Glutamatergic neuron (in vitro differentiated cells): Measurements from ENCODE around the gene SVOP. TPM values are rescaled to one million over a fixed set of nuclear protein-coding genes. Genes with fewer than 3 reads are reported as not detected.

Experiments
- DNase-seq: peaks from one replicate; pipeline ENCODE4 v3.0.0; 2022
- H3K27ac Mint-ChIP-seq: one replicate; pipeline ENCODE4 v1.8.0; 2020; ENCODE audit warnings: mild to moderate bottlenecking, mixed read lengths, inconsistent platforms; ENCODE audit not compliant: unreplicated experiment
- H3K27me3 Mint-ChIP-seq: one replicate; pipeline ENCODE4 v1.8.0; 2020; ENCODE audit warnings: mild to moderate bottlenecking, moderate library complexity, mixed read lengths, inconsistent platforms; ENCODE audit not compliant: unreplicated experiment
- H3K36me3 Mint-ChIP-seq: one replicate; pipeline ENCODE4 v1.8.0; 2020; ENCODE audit warnings: mild to moderate bottlenecking, mixed read lengths, inconsistent platforms; ENCODE audit not compliant: unreplicated experiment
- H3K4me1 Mint-ChIP-seq: one replicate; pipeline ENCODE4 v1.8.0; 2020; ENCODE audit warnings: mild to moderate bottlenecking, low read depth, mixed read lengths, inconsistent platforms; ENCODE audit not compliant: unreplicated experiment
- H3K4me3 Mint-ChIP-seq: one replicate; pipeline ENCODE4 v1.8.0; 2020; ENCODE audit warnings: mild to moderate bottlenecking, mixed read lengths, inconsistent platforms; ENCODE audit not compliant: unreplicated experiment
- H3K9me3 Mint-ChIP-seq: one replicate; pipeline ENCODE4 v1.8.0; 2020; ENCODE audit warnings: mild to moderate bottlenecking, moderate library complexity, mixed read lengths, inconsistent platforms; ENCODE audit not compliant: unreplicated experiment
- CTCF ChIP-seq: fragments of 200-600 bp; sonication (generic); IDR thresholded peaks from one replicate; pipeline ENCODE4 v1.5.0; 2021; ENCODE audit not compliant: partially characterized antibody, unreplicated experiment
- long read RNA-seq: library from polyadenylated mRNA; unstranded; transcript quantifications from one replicate; pipeline ENCODE4 v2.0.0, GENCODE V29; 2020; ENCODE audit not compliant: unreplicated experiment
- total RNA-seq: library from RNA; stranded (reverse); fragmentation: NEBNext Ultra II Directional; extraction: Animal tissue kit (Norgen Biotek cat#: 25700); gene quantifications from one replicate; pipeline ENCODE4 v1.2.1, GENCODE V29; 2021; ENCODE audit not compliant: unreplicated experiment

Gene SVOP
- total RNA-seq, result 79.3 TPM
- long read RNA-seq, full-length matches to known transcripts, result 29 of 46 reads
- long read RNA-seq, partial matches to known transcripts, result 3 of 46 reads
- long read RNA-seq, other reads (novel, unspliced or antisense), result 14 of 46 reads

- Mint-ChIP-seq H3K27me3 (peaks cover 7% of the 10 kb centered on the region), H3K27ac (peak within 1 kb of the TSS; percentile 98), H3K4me3 (peak within 1 kb of the TSS; percentile 95), H3K4me1 (peaks cover 10% of the 10 kb centered on the region), H3K36me3 (no peaks in the 10 kb centered on the region), H3K9me3 (peaks cover 7% of the 10 kb centered on the region)
- no peak for TF ChIP-seq CTCF
- DNase-seq, result peak; percentile 90
These were observed at the start of gene SVOP for GRCh38 chr12:109020796-109021380. TSS of gene SVOP (minus strand) at chr12:109021068. CDS start at chr12:109020868, 200 bp downstream.

GRCh38 chr12:109069307-109070271, 48.7 kb upstream of the SVOP start:
- Mint-ChIP-seq H3K4me1 (no peaks in the 10 kb centered on the region), H3K9me3 (no peaks in the 10 kb centered on the region), H3K27me3 (peaks cover 5% of the 10 kb centered on the region), H3K27ac (no peak overlapping the region), H3K36me3 (peaks cover 13% of the 10 kb centered on the region), H3K4me3 (no peak overlapping the region)
- no peak for DNase-seq
- no peak for TF ChIP-seq CTCF

- H3K9me3 Mint-ChIP-seq, result no peaks in the 10 kb centered on the region
- no peak overlapping the region for H3K27ac Mint-ChIP-seq
- no peak for TF ChIP-seq CTCF
- no peaks in the 10 kb centered on the region for H3K4me1 Mint-ChIP-seq
- H3K4me3 Mint-ChIP-seq, result no peak overlapping the region
- H3K36me3 Mint-ChIP-seq, result peaks cover 3% of the 10 kb centered on the region
- DNase-seq, result no peak
- H3K27me3 Mint-ChIP-seq, result peaks cover 5% of the 10 kb centered on the region
These were observed 45.0 kb upstream of the SVOP start for GRCh38 chr12:109065853-109066193.

- Mint-ChIP-seq H3K4me1 (no peaks in the 10 kb centered on the region), H3K4me3 (no peak overlapping the region), H3K36me3 (no peaks in the 10 kb centered on the region), H3K27me3 (peaks cover 5% of the 10 kb centered on the region), H3K9me3 (no peaks in the 10 kb centered on the region), H3K27ac (no peak overlapping the region)
- no peak for DNase-seq
- TF ChIP-seq CTCF, result no peak
These were observed 44.4 kb upstream of the SVOP start for GRCh38 chr12:109065154-109065852.
